HG03045 (cell line): ENCODE results near the gene ANO1.

Experiments used
- ATAC-seq: cut with Tn5 transposase; IDR thresholded peaks from one replicate; pipeline ENCODE4 v1.9.1; 2021; ENCODE audit warnings: mild to moderate bottlenecking, moderate library complexity; ENCODE audit not compliant: unreplicated experiment

Gene ANO1

DNA sequence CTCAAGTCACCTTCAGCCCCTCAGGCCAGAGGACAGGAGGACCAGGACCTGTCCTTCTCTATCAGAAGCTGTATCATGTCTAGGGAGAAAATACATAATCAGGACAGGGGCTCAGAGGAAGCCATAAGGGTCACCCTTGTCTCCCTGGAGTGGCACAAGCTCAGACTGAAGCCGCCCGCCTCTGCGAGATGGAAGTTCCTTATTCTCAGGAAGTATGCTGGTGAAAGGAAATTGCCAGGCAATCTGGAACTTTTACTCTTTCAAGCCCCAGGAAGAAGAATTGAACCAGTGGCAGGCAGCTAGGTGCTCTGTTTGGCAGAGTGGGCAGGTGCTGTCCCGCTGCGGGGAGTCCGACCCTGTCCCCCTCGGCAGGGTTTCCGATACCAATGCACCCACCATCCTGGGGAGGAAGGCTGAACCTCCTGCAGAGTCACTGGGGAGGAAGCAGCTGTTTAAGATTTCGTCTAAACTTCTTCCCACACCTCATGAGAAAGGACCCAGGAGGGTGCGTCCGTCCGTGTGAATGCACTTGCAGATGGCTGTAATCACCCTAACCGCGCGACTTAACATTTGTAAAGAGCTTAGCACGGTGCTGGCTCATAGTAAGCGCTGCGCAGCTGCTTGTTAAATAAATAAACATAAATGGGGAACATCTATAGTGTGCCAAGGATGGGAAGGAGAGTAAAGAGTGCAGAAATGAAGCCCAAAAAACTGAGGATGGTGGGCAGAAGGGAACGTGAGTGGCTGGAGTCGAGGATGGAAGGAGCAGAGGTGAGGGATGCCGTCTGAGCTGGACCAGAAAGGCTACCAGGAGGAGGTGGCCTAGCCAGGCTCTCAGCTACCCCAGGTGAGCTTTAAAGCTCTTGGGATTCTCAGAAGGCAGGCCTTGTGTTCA is 5.0 kb upstream of the ANO1 start:
- ATAC-seq, result no peak

- ATAC-seq, result no peak
Measured at GRCh38 chr11:70073871-70074371, 4.2 kb upstream of the ANO1 start.

DNA sequence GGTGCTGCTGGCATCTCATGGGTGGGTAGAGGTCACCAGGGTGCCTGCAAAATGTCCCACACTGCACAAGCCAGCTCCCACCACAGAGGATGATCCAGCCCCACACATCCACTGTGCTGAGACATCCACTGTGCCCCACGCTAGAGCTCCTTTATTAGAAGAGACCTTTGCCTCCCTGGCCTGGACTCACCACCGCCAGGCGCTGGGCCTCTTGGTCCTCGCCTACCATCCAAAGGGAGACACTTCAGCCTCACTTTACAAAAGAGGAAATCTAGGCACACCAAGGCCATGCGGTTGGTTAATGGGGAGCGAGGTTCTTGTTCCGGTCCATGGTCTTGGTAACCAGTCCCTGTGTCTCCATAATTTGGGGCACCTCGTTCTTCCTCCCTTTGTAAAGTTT is 3.4 kb upstream of the ANO1 start:
- no peak for ATAC-seq

DNA sequence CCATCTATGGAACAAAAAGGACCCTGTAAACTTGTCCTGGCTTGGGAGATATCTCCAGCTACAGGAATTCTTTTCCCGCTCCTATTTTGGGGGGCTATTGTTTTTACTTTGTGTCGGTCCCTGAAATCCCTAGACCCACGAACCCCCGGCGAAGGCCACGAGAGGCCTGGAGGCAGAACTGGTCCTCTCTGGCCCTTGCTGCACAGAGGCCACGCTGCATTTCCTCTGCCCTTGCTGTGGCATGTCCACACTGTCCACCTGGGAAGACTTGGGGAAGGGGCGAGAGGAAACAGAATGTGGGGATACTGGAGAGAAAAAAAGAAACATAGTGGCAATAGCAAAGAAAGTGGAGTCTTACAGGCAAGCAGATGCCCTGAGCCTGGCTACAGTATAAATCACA is 2.3 kb upstream of the ANO1 start:
- no peak for ATAC-seq

DNA sequence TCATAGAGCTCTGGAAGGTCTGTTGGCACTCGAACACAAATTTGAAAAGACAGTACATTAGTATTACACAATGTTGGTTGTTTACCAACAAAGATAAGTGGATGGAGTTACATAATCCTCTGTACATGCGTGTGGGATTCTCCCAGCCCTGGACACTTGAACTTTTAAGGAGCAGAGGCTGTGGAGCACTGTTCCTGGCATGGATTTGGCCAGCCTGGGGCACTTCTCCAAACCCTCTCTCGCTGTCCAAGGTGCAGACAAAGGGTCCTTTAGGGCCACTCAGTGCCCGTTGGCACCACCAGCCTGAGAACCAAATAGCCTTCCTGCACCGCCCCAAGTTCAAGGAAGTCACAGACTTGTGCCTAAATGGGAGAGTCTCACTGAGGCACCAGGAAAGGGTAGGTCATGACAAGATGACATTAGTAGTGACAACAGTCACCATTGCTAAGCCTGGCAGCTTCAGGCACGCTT is 1.6 kb upstream of the ANO1 start:
- no peak for ATAC-seq

DNA sequence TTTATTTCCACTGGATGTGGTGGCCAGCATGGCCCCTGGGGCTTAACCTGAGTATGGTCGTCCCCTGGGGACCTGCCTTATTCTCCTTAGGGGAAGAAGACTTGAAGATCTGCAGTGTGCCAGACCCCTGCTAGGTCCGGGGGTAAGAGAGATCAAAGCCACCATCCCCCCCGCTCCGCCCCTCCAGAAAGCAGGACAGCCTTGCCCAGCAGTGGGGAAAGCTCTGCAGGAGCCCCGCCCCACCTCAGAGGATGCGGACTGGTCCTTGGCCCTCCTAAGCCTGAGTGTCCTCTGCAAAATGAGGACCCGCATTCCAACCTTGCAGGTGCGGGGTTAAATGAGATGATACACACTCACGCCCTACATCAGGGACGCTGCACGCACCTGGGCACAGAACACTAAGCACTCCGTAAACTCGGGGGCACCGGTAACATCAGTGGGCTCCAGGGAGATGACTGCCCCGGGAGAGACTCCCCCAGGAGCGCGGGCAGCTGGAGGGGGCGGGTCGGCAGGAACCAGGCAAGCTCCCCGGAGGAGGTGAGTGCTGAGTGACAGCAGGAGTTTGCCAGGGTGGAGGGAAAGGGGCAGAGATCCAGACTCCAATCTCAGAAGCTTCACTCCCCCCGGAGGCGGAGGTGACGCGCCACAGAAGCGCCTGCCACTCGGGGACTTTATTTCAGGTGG is 564 bp upstream of the ANO1 start:
- ATAC-seq, result no peak

DNA sequence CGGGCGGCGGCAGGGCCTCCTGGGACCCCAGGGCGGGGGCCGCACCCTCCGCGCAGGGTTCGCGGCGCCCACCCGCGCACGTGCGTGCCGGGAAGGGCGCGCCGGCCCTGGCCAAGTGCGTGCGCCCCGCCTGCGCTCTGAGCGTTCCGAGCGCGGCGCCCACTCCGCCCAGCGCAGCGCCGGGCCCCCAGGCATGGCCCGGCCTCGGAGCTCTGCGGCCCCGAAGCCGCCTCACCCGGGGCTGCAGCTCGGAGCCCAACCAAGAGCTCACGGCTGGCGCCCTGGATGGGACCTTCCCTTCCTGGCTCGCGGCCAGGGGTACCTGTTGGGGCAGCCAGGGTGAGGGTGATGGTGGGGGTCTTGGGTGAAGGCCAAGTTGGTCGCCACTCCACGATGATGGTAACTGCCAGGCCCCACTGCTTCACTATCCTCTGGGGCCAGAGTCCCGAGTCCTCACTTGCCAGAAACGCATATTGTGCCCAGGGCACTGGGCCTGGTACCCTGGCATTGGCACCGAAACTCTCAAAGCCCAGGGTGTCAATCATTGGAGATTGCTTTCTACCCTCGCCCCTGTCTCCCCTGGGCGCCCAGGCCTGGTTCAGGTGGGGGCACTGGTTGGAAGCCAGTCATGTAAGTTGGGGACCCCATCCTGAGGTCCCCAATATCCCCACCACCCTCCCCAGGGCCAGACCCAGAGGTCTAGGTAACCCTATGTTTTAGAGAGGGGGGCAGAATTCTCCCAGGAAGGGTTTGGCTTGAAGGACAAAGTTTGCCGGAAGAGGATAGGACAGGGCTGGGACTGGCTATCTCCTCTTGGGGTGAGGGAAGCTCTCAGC is 882 bp downstream of the ANO1 start:
- no peak for ATAC-seq

DNA sequence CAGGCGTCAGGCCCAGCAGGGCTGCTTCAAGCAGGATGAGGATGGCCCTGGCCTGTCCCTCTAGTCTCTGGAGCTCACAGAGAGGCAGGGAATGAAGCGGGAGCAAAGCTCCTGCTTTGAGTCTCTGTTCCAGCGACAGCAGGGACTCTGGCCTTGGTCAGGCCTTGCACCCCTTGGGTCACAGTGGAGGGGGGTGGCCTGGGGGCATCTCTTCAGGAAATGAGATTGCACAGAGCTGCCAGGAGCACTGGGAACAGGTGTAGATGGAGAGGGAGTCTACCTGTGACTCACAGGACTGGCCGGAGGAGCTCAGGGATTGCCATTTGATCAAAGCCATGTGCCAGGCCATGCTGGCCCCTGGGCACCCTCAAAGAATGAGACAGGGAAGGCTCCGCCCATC is 1.6 kb downstream of the ANO1 start:
- ATAC-seq, result no peak

GRCh38 chr11:70080763-70081162 is 2.6 kb downstream of the ANO1 start:
- ATAC-seq, result no peak

DNA sequence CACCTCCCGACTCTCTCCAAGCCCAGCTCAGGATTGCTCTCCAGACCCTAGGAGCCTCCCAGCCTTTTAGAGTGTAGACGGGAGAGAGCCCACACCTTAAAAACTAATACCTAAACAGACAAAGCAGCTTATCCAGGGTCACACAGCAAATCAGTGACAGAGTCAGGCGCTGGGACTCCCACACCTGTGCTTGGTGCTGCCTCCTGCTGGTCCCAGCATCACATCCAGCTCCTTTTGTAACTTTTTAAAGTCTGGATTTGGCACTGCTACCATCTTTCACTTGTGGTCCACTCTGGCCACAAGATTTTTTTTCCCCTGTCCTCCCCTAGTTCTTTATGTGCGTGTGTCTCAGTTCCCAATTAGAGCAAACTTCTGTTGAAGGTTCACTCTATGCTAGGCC is 4.7 kb downstream of the ANO1 start:
- no peak for ATAC-seq

- no peak for ATAC-seq
Measured at GRCh38 chr11:70084046-70084984, 6.2 kb downstream of the ANO1 start.

- ATAC-seq, result no peak
Measured at GRCh38 chr11:70085815-70086769, 8.0 kb downstream of the ANO1 start.

DNA sequence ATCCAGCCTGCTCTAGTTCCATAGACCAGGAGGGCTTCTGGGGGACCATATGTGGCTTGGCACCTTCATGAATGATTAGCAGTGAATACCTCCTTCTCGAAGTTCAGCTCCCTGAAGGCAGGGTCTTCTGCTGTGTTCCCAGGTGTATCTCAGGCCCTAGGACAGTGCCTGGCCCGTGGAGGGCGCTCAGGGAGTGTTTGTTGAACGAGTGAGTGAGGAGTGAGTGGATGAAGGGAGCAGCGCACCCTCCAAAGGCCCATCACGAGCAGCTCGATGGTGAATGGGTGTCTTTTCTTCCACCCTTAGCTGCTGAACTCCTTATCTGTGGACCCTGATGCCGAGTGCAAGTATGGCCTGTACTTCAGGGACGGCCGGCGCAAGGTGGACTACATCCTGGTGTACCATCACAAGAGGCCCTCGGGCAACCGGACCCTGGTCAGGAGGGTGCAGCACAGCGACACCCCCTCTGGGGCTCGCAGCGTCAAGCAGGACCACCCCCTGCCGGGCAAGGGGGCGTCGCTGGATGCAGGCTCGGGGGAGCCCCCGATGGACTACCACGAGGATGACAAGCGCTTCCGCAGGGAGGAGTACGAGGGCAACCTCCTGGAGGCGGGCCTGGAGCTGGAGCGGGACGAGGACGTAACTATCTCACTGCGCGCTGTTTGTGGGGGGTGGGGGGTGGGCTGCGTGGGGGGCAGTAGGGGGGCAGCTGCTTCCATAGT is 9.5 kb downstream of the ANO1 start:
- ATAC-seq, result no peak

DNA sequence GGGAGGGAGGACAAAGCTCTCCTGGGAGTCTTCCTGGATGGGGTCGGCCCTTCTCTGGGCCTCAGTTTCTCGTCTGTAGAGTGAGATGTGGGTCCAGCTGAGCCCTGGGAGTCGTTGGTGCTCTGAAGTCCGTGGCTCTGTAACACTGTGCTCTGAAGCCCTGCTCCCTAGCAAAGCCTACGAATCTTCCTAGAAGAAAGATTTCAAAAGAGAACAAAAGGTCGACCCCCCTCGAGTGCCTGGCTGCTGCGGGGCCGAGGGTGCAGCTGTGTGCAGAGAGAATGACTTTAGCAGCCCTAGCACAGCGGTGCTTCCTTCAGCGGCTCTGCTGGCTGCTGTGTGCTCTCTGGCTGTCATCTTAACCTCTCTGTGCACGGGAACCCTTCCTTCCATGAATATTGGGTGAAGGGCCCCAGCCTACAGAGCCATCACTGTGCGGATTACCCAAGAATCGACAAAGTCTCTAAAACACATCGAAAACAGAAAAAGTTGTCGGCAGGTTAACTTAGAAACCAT is 10.7 kb downstream of the ANO1 start:
- no peak for ATAC-seq

GRCh38 chr11:70089631-70090030 is 11.5 kb downstream of the ANO1 start:
- no peak for ATAC-seq

- no peak for ATAC-seq
Measured at GRCh38 chr11:70090961-70091381, 12.9 kb downstream of the ANO1 start.

GRCh38 chr11:70091638-70092037 is 13.5 kb downstream of the ANO1 start:
- no peak for ATAC-seq
